HepG2 (cell line): Measurements from ENCODE around the gene ZBTB48. TPM values are rescaled to one million over a fixed set of nuclear protein-coding genes. Genes with fewer than 3 reads are reported as not detected.

Experiments
- AKAP8 ChIP-seq: sonication (generic); formaldehyde crosslinking; IDR thresholded peaks from 2 replicates; pipeline ENCODE4 v1.5.1; 2020; ENCODE audit warnings: mild to moderate bottlenecking, missing genetic modification reagents
- BRD4 ChIP-seq: sonication (generic); formaldehyde crosslinking; IDR thresholded peaks from 2 replicates; pipeline ENCODE4 v1.4.0; 2020; ENCODE audit warnings: missing genetic modification reagents
- CAMTA2 ChIP-seq: sonication (generic); formaldehyde crosslinking; IDR thresholded peaks from 2 replicates; pipeline ENCODE4 v1.4.0; 2020; ENCODE audit warnings: mild to moderate bottlenecking, missing genetic modification reagents, borderline replicate concordance
- CREB1 ChIP-seq, 2 experiments: fragments of 450-650 bp in 1 of 2; IDR thresholded peaks; 2 replicates each; pipeline ENCODE4 v1.6.1; 2016 to 2017; ENCODE audit warnings: control low read depth in 1 of 2, mild to moderate bottlenecking in 1 of 2, missing compliant biosample characterization in 1 of 2, missing genetic modification characterization in 1 of 2
- CSRNP1 ChIP-seq: sonication (generic); formaldehyde crosslinking; IDR thresholded peaks from 2 replicates; pipeline ENCODE4 v1.8.1; 2023; ENCODE audit warnings: mild to moderate bottlenecking, missing genetic modification reagents
- ELK4 ChIP-seq: sonication (generic); formaldehyde crosslinking; IDR thresholded peaks from 2 replicates; pipeline ENCODE4 v1.9.0; 2021; ENCODE audit warnings: missing genetic modification reagents, borderline replicate concordance
- FOSL1 ChIP-seq: sonication (generic); formaldehyde crosslinking; IDR thresholded peaks from 2 replicates; pipeline ENCODE4 v1.9.0; 2021; ENCODE audit warnings: missing genetic modification reagents, borderline replicate concordance
- HNRNPLL ChIP-seq: fragments of 200-400 bp; formaldehyde crosslinking; IDR thresholded peaks from 2 replicates; pipeline ENCODE4 v1.6.1; 2017; ENCODE audit warnings: mild to moderate bottlenecking, low read depth, low read length; ENCODE audit not compliant: poor library complexity, severe bottlenecking
- IRX3 ChIP-seq: sonication (generic); formaldehyde crosslinking; IDR thresholded peaks from 2 replicates; pipeline ENCODE4 v1.8.1; 2023; ENCODE audit warnings: mild to moderate bottlenecking, low read depth, missing genetic modification reagents, borderline replicate concordance
- ISL2 ChIP-seq: sonication (generic); formaldehyde crosslinking; IDR thresholded peaks from 2 replicates; pipeline ENCODE4 v1.5.0; 2020; ENCODE audit warnings: missing genetic modification reagents
- LCORL ChIP-seq, 2 experiments: fragments of 450-650 bp in 1 of 2; sonication (generic) in 1 of 2; formaldehyde crosslinking in 1 of 2; IDR thresholded peaks; 2 replicates each; pipeline versions ENCODE4 v1.5.0 to v1.6.1; 2017 to 2020; ENCODE audit warnings: antibody characterized with exemption in 1 of 2, missing genetic modification reagents in 1 of 2
- MEIS2 ChIP-seq: sonication (generic); formaldehyde crosslinking; IDR thresholded peaks from 2 replicates; pipeline ENCODE4 v1.9.0; 2021; ENCODE audit warnings: mild to moderate bottlenecking, missing genetic modification reagents
- NFIB ChIP-seq: sonication (generic); formaldehyde crosslinking; IDR thresholded peaks from 2 replicates; pipeline ENCODE4 v1.9.0; 2021; ENCODE audit warnings: missing genetic modification reagents, mild to moderate bottlenecking, borderline replicate concordance
- PHF20 ChIP-seq: sonication (generic); formaldehyde crosslinking; IDR thresholded peaks from 2 replicates; pipeline ENCODE4 v1.5.0; 2020; ENCODE audit warnings: mild to moderate bottlenecking, missing genetic modification reagents
- PRPF4 ChIP-seq: fragments of 200-400 bp; formaldehyde crosslinking; IDR thresholded peaks from 2 replicates; pipeline ENCODE4 v1.6.1; 2016; ENCODE audit warnings: low read length, low read depth; ENCODE audit not compliant: poor library complexity, severe bottlenecking
- SALL2 ChIP-seq: sonication (generic); formaldehyde crosslinking; IDR thresholded peaks from 2 replicates; pipeline ENCODE4 v1.8.1; 2023; ENCODE audit warnings: mild to moderate bottlenecking, missing genetic modification reagents, inconsistent platforms
- ZFX ChIP-seq: sonication (generic); formaldehyde crosslinking; IDR thresholded peaks from 2 replicates; pipeline ENCODE4 v1.4.0; 2020; ENCODE audit warnings: mild to moderate bottlenecking, low read depth, missing genetic modification reagents, moderate library complexity
- polyA plus RNA-seq, 8 experiments: library from polyadenylated mRNA; depleted of rRNA in 3 of 8; stranded (reverse) in 7 of 8; unstranded in 1 of 8; fragments of >200 nt; fragmentation: Illumina TruSeq in 4 of 8; extraction: Trizol in 4 of 8; gene quantifications; 2 replicates each; pipeline versions ENCODE4 v1.2.1 to v1.2.3, GENCODE V29; 2011 to 2016; ENCODE audit warnings: low read depth in 4 of 8, missing spikeins in 1 of 8, mixed read lengths in 1 of 8; ENCODE audit not compliant: insufficient read depth in 1 of 8
- total RNA-seq, 5 experiments: library from RNA; depleted of rRNA; stranded (reverse); fragments of >200 nt; fragmentation: Illumina TruSeq; extraction: Trizol; gene quantifications; 2 replicates each; pipeline ENCODE4 v1.2.3, GENCODE V29; 2016; ENCODE audit warnings: low read depth in 1 of 5
- TF ChIP-seq, protein P1 (sequence below): sonication (generic); formaldehyde crosslinking; IDR thresholded peaks from 2 replicates; pipeline ENCODE4 v1.4.0; 2020; ENCODE audit warnings: missing genetic modification reagents
- TF ChIP-seq, protein P2 (sequence below): sonication (generic); formaldehyde crosslinking; IDR thresholded peaks from 2 replicates; pipeline ENCODE4 v1.8.1; 2023; ENCODE audit warnings: mild to moderate bottlenecking, missing genetic modification reagents
- TF ChIP-seq, protein P3 (sequence below): sonication (generic); formaldehyde crosslinking; IDR thresholded peaks from 2 replicates; pipeline ENCODE4 v1.9.0; 2022; ENCODE audit warnings: missing genetic modification reagents, mild to moderate bottlenecking, borderline replicate concordance
- TF ChIP-seq, protein P4 (sequence below): IDR thresholded peaks from 2 replicates; pipeline ENCODE4 v1.6.1; 2016; ENCODE audit warnings: low read depth, borderline replicate concordance

ZBTB48 gene
- total and polyA plus RNA-seq, 2 of the 13 experiments (the other 11 are each of a cell fraction or from before 2014, with no cell fraction given): 13.0 to 17.1 TPM

DNA sequence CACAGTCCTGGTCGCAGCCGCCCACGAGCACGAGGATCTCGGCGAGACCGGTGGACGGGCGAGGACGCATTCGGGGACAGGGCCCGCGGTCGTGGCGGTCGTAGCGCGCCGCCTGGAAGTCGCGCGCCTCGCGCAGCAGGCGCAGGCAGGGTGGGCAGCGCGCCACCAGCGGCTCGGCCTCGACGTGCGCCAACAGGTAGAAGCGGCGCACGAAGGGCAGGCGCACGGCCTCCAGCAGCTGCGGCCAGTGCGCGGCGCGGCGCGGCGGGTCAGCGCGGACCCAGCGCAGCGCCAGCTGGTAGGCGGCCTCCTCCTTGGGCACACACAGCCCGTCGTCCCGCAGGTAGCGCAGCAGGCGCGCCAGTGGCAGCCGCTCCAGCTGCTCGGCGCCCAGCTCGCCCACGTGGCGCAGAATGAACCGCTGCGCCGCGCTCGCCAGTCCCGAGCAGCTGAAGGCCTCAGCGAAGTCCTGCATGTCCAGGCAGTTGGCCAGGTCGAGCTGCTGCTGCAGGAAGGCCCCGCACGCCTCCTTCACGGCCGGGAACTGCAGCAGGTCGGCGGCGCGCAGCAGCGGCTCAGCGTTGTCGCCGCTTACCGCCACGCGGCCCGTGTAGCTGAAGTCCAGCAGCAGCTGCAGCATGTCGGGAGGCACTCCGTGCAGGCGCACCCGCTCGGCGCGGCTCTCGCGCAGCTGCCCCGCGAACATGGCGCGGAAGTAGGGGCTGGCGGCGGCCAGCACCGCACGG is 22.3 kb downstream of the ZBTB48 start (continued):
- TF ChIP-seq, protein P1, sequence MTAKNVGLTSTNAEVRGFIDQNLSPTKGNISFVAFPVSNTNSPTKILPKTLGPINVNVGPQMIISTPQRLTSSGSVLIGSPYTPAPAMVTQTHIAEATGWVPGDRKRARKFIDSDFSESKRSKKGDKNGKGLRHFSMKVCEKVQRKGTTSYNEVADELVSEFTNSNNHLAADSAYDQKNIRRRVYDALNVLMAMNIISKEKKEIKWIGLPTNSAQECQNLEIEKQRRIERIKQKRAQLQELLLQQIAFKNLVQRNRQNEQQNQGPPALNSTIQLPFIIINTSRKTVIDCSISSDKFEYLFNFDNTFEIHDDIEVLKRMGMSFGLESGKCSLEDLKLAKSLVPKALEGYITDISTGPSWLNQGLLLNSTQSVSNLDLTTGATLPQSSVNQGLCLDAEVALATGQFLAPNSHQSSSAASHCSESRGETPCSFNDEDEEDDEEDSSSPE: peak; percentile 15; the same call in 1 of the 2 replicates
- no peak for TF ChIP-seq CSRNP1 (CRISPR knock-in tag)
- TF ChIP-seq FOSL1 (CRISPR knock-in tag): no peak
- TF ChIP-seq PHF20: 0 out of 2 replicates have a peak, but pooled peaks have one; percentile 47
- no peak for TF ChIP-seq PRPF4
- TF ChIP-seq CREB1 (IDR thresholded peaks at IDR 0.05): no peak
- no peak for TF ChIP-seq CREB1 (CRISPR knock-in tag; IDR thresholded peaks at IDR 0.05)
- 0 out of 2 replicates have a peak, but pooled peaks have one; percentile 13 for TF ChIP-seq ISL2
- TF ChIP-seq LCORL (IDR thresholded peaks at IDR 0.05): no peak
- 0 out of 2 replicates have a peak, but pooled peaks have one; percentile 25 for TF ChIP-seq LCORL (CRISPR knock-in tag; IDR thresholded peaks at IDR 0.05)
- TF ChIP-seq AKAP8: no peak
- peak; percentile 99 for TF ChIP-seq HNRNPLL
- TF ChIP-seq BRD4: peak; percentile 56
- no peak for TF ChIP-seq CAMTA2
- TF ChIP-seq, protein P2, sequence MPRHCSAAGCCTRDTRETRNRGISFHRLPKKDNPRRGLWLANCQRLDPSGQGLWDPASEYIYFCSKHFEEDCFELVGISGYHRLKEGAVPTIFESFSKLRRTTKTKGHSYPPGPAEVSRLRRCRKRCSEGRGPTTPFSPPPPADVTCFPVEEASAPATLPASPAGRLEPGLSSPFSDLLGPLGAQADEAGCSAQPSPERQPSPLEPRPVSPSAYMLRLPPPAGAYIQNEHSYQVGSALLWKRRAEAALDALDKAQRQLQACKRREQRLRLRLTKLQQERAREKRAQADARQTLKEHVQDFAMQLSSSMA (CRISPR knock-in tag): peak; percentile 24; the same call in 1 of the 2 replicates
- no peak; the same call in 1 of the 2 replicates for TF ChIP-seq ELK4 (CRISPR knock-in tag)
- peak; percentile 81; the same call in 1 of the 2 replicates for TF ChIP-seq SALL2 (CRISPR knock-in tag)
- TF ChIP-seq NFIB: no peak
- peak; percentile 21; the same call in 1 of the 2 replicates for TF ChIP-seq IRX3 (CRISPR knock-in tag)
- TF ChIP-seq, protein P3, sequence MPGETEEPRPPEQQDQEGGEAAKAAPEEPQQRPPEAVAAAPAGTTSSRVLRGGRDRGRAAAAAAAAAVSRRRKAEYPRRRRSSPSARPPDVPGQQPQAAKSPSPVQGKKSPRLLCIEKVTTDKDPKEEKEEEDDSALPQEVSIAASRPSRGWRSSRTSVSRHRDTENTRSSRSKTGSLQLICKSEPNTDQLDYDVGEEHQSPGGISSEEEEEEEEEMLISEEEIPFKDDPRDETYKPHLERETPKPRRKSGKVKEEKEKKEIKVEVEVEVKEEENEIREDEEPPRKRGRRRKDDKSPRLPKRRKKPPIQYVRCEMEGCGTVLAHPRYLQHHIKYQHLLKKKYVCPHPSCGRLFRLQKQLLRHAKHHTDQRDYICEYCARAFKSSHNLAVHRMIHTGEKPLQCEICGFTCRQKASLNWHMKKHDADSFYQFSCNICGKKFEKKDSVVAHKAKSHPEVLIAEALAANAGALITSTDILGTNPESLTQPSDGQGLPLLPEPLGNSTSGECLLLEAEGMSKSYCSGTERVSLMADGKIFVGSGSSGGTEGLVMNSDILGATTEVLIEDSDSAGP (CRISPR knock-in tag): peak; percentile 65
- TF ChIP-seq MEIS2: peak; percentile 40
- TF ChIP-seq ZFX: peak; percentile 83
- TF ChIP-seq, protein P4, sequence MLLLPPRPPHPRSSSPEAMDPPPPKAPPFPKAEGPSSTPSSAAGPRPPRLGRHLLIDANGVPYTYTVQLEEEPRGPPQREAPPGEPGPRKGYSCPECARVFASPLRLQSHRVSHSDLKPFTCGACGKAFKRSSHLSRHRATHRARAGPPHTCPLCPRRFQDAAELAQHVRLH (CRISPR knock-in tag): no peak
